ENCODE results near the gene TNNT2.
A peak's percentile ranks its signal among the peaks of the same experiment; 100 is the strongest.

TNNT2 gene

GRCh38 chr1:201310251-201310985, 67.1 kb downstream of the TNNT2 start:
- DNase-seq, result no peak

GRCh38 chr1:201309416-201309815, 68.1 kb downstream of the TNNT2 start:
- DNase-seq, result peak; percentile 71
